Ascending aorta (tissue), 2 donors: Measurements from ENCODE around the gene TRIM24. TPM values are rescaled to one million over a fixed set of nuclear protein-coding genes. Genes with fewer than 3 reads are reported as not detected.

Experiments
- DNase-seq, 2 donors: peaks; one replicate each; pipeline ENCODE4 v3.0.0-alpha.2; 2019; ENCODE audit warnings: low spot score in 2 of 2
- H3K27ac ChIP-seq, 2 donors: fragments of 200-600 bp; sonication (generic); one replicate each; pipeline ENCODE4 v1.5.1; 2016 to 2017; ENCODE audit warnings: mild to moderate bottlenecking in 1 of 2
- H3K27me3 ChIP-seq: fragments of 200-600 bp; sonication (generic); one replicate; pipeline ENCODE4 v1.5.1; 2017
- H3K36me3 ChIP-seq, 2 donors: fragments of 200-600 bp; sonication (generic); one replicate each; pipeline ENCODE4 v1.5.1; 2016
- H3K4me1 ChIP-seq, 2 donors: fragments of 200-600 bp; sonication (generic); one replicate each; pipeline ENCODE4 v1.5.1; 2016 to 2017; ENCODE audit warnings: mild to moderate bottlenecking in 1 of 2
- H3K4me3 ChIP-seq, 2 donors: fragments of 200-600 bp; sonication (generic); one replicate each; pipeline ENCODE4 v1.5.1; 2016 to 2017; ENCODE audit warnings: mild to moderate bottlenecking in 1 of 2
- H3K9me3 ChIP-seq, 2 donors: fragments of 200-600 bp; sonication (generic); one replicate each; pipeline ENCODE4 v1.5.1; 2016
- intact Hi-C: fragments of 100-400 bp; cut with DNase I; formaldehyde crosslinking; loops from one replicate; pipeline ENCODE4 v1.15.1; 2023
- total RNA-seq: library from RNA; depleted of rRNA; stranded (reverse); fragments of >200 nt; gene quantifications from one replicate; pipeline ENCODE4 v1.1.0, GENCODE V29; 2016
- TF ChIP-seq, protein P1 (sequence below), 3 experiments: fragments of 200-600 bp in 2 of 3; fragments of 450-650 bp in 1 of 3; sonication (generic) in 2 of 3; IDR thresholded peaks; one replicate each; pipeline ENCODE4 v1.5.1; 2016 to 2019; ENCODE audit warnings: antibody characterized with exemption in 3 of 3, mild to moderate bottlenecking in 1 of 3, moderate library complexity in 1 of 3

The TRIM24 gene
- total RNA-seq, 1 donor from 2014 or later: 2.3 TPM

GRCh38 chr7:138625084-138625848 is 165.2 kb downstream of the TRIM24 start:
- intact Hi-C loops: no loop called here
- TF ChIP-seq, protein P1, sequence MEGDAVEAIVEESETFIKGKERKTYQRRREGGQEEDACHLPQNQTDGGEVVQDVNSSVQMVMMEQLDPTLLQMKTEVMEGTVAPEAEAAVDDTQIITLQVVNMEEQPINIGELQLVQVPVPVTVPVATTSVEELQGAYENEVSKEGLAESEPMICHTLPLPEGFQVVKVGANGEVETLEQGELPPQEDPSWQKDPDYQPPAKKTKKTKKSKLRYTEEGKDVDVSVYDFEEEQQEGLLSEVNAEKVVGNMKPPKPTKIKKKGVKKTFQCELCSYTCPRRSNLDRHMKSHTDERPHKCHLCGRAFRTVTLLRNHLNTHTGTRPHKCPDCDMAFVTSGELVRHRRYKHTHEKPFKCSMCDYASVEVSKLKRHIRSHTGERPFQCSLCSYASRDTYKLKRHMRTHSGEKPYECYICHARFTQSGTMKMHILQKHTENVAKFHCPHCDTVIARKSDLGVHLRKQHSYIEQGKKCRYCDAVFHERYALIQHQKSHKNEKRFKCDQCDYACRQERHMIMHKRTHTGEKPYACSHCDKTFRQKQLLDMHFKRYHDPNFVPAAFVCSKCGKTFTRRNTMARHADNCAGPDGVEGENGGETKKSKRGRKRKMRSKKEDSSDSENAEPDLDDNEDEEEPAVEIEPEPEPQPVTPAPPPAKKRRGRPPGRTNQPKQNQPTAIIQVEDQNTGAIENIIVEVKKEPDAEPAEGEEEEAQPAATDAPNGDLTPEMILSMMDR (IDR thresholded peaks at IDR 0.05): no peak
- Histone ChIP-seq H3K27me3 (no peaks in the 10 kb centered on the region), H3K27ac (no peak overlapping the region), H3K4me1 (no peaks in the 10 kb centered on the region), H3K4me3 (no peak overlapping the region), H3K9me3 (no peaks in the 10 kb centered on the region), H3K36me3 (no peaks in the 10 kb centered on the region)
- no peak for DNase-seq

- H3K36me3 ChIP-seq: no peaks in the 10 kb centered on the region
- no peaks in the 10 kb centered on the region for H3K9me3 ChIP-seq
- H3K4me3 ChIP-seq: no peak overlapping the region
- H3K4me1 ChIP-seq: no peaks in the 10 kb centered on the region
- TF ChIP-seq, protein P1 (IDR thresholded peaks at IDR 0.05): no peak
- DNase-seq: no peak
- no peak overlapping the region for H3K27ac ChIP-seq
- no peaks in the 10 kb centered on the region for H3K27me3 ChIP-seq
- intact Hi-C loops: no loop called here
Observed at GRCh38 chr7:138625849-138626230, 165.8 kb downstream of the TRIM24 start.

DNA sequence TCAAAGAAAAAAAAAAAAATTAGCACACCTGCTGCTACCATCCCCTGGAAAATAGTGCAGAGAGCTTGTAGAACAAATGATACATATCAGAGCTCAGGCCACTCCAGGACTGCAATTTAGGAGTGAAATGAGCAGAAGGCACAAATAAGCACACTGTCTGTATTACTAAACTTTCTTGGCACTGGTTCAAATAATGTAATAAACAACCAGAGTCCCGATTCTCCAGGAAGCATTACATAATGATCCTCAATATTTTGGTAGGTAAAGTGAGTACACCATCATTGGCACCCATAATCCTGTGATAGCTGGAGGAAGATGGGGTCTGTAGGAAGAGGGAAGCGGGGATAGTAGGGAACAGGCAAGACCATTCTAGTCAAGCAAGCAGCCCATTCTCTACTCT is 166.8 kb downstream of the TRIM24 start:
- Histone ChIP-seq H3K4me3 (no peak overlapping the region), H3K4me1 (no peaks in the 10 kb centered on the region), H3K27me3 (no peaks in the 10 kb centered on the region), H3K36me3 (no peaks in the 10 kb centered on the region), H3K27ac (no peak overlapping the region), H3K9me3 (no peaks in the 10 kb centered on the region)
- no peak for DNase-seq
- TF ChIP-seq, protein P1 (IDR thresholded peaks at IDR 0.05): no peak
- intact Hi-C loops: no loop called here

DNA sequence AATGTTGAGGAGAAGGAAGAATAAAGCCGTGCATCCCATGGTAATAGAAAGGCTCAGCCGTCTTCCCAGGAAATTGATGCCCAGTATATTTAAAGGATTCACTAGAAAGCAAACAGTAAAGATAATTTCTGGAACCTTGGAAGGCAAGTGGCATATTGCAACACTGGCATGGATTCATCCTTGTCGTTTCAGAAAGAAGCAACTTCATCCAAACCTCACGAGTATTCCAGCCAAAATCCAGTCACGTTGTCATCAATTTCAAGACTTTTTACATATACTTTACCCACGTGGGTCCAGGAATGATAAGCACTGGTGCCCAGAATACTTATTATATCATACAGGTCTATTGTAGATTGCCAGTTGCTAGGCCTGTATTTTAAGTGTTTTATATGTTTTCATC is 167.3 kb downstream of the TRIM24 start:
- H3K36me3 ChIP-seq: no peaks in the 10 kb centered on the region
- H3K27ac ChIP-seq: no peak overlapping the region
- intact Hi-C loops: no loop called here
- no peak overlapping the region for H3K4me3 ChIP-seq
- H3K27me3 ChIP-seq: no peaks in the 10 kb centered on the region
- TF ChIP-seq, protein P1 (IDR thresholded peaks at IDR 0.05): no peak
- no peak for DNase-seq
- no peaks in the 10 kb centered on the region for H3K4me1 ChIP-seq
- H3K9me3 ChIP-seq: no peaks in the 10 kb centered on the region

- TF ChIP-seq, protein P1 (IDR thresholded peaks at IDR 0.05): no peak
- Histone ChIP-seq H3K9me3 (no peaks in the 10 kb centered on the region), H3K27ac (no peak overlapping the region), H3K27me3 (no peaks in the 10 kb centered on the region), H3K4me3 (no peak overlapping the region), H3K4me1 (no peaks in the 10 kb centered on the region), H3K36me3 (no peaks in the 10 kb centered on the region)
- no peak for DNase-seq
- intact Hi-C loops: no loop called here
Observed at GRCh38 chr7:138630059-138630610, 170.1 kb downstream of the TRIM24 start.
